Erythroblast (primary cell): ENCODE measurements around the gene ZMPSTE24.

ENCODE experiments used
- GATA1 ChIP-seq: IDR thresholded peaks from 2 replicates; pipeline ENCODE4 v1.6.1; 2011; ENCODE audit warnings: low read depth, mild to moderate bottlenecking, control low read depth, low read length, moderate library complexity
- POLR2A ChIP-seq: IDR thresholded peaks from 2 replicates; pipeline ENCODE4 v1.6.1; 2011; ENCODE audit warnings: mild to moderate bottlenecking, low read length

GRCh38 chr1:40306296-40306695, 48.3 kb downstream of the ZMPSTE24 start:
- no peak for TF ChIP-seq POLR2A
- TF ChIP-seq GATA1 = no peak
